Lung microvascular endothelial cell (primary cell): ENCODE results near the gene DHX35. TPM values are rescaled to one million over a fixed set of nuclear protein-coding genes. Genes with fewer than 3 reads are reported as not detected.

Source experiments
- DNase-seq, 2 donors: peaks; one replicate each; pipeline versions ENCODE4 v3.0.0 to v3.0.0-alpha.2; 2010; ENCODE audit warnings: low read depth in 2 of 2
- total RNA-seq: library from RNA; depleted of rRNA; stranded (reverse); fragments of >200 nt; gene quantifications from 2 replicates; pipeline ENCODE4 v1.2.1, GENCODE V29; 2014

DHX35 gene
- total RNA-seq, 1 donor from 2014 or later = 7.1 TPM

GRCh38 chr20:39025883-39026282 lies 63.7 kb downstream of the DHX35 start:
- no peak for DNase-seq

- no peak for DNase-seq
Observed at GRCh38 chr20:39029364-39029763, 67.2 kb downstream of the DHX35 start.

GRCh38 chr20:39032997-39033396 lies 70.9 kb downstream of the DHX35 start:
- no peak for DNase-seq

GRCh38 chr20:39036011-39036410 lies 73.9 kb downstream of the DHX35 start:
- DNase-seq = no peak

GRCh38 chr20:39036851-39037250 lies 74.7 kb downstream of the DHX35 start:
- DNase-seq = no peak

DNA sequence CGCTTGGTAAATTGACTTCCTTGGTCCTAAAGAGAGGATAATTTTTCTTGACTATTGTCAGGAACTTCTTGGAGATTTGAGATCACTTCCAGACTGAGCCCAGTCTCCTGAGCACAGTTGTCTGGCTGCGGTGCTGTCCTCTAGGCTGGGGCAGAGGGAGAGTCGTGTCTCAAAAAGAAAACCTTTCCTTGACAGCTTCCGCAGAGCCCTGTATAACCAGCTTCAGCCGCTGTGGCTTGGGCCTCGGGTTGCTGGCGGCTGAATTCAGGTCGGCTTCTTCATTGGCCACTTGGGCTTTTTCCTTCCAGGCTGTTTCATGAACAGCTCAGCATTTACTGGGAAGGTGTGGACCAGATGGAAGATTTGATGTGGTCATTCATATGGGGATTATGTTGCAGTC lies 75.9 kb downstream of the DHX35 start:
- DNase-seq = no peak

DNA sequence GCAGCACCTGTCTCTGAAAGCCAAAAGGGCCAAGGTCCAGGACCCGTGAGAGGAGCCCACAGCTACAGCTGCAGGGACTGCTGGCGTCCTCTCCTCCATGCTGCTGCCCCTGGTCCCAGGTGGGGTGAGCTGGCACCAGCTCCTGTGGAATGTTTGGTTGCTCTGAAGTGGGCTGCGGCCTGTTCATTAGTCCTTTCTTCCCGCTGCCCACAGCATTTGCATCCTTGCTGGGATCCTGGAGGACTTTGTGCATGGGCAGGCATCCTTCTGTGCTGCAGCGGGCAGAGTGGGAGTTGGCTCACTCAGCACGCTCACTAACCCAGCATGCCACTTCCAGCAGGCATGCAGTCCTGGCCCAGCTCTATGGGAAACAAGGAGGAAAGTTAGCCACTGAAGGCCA lies 76.4 kb downstream of the DHX35 start:
- no peak for DNase-seq

GRCh38 chr20:39039261-39039660 lies 77.1 kb downstream of the DHX35 start:
- no peak for DNase-seq

- no peak for DNase-seq
Observed at GRCh38 chr20:39040116-39040515, 78.0 kb downstream of the DHX35 start.

DNA sequence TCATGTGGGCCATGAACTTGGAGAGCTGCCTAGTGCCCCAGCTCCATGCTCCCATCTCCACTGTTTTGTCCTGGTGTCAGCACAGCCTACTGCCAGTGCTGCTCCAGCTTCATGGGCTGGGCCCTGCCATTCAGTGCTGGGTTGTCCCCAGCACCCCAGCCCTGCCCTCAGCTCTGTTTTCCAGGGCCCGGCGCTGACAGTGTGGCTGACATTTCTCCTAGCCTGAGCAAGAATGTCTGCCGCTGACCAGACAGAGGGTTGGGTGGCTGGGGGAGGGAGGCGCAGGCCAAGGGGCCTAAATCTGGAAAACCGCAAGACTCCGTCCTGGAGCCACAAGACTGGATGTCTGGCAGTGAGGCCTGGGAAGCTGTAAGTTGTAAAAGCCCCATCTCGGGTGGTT lies 78.9 kb downstream of the DHX35 start:
- no peak for DNase-seq

GRCh38 chr20:39042279-39043150 lies 80.4 kb downstream of the DHX35 start:
- DNase-seq = no peak

DNA sequence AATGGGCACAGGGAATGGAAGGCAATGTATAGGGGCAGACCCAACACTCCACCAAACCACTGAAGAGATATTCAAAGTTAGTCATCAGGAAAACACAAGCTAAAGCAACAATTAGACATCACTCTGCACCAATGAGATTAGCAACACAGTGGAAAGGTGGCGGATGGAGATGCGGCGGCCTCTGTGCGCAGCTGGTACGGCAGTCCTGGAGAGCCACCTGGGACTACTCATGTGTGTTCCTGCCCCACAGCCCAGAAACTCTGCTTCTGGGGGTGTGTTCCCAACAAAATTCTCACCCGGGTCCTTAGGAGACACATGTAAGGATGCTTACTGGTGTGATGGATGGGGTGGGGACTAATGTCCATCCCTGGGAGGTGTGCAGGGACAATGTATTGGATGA lies 82.4 kb downstream of the DHX35 start:
- no peak for DNase-seq

DNA sequence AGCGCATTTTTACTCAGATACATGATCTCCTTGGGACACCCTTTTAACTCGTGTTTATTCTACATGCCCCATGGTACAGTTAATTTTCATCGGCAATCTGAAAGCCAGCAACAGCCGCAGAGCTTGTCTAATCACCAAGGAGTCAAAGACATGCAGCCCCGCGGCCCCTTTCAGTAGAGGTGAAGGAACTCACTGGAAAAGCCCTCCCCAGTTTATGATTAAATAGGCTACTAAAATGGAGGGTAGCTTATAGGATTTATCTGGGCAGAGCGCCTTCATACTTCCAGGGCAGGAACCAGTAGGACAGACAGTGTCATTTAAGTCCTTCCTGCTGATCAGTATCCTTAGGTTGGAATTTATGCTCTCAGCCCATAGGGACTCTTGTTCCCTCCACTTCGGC lies 83.5 kb downstream of the DHX35 start:
- no peak for DNase-seq

DNA sequence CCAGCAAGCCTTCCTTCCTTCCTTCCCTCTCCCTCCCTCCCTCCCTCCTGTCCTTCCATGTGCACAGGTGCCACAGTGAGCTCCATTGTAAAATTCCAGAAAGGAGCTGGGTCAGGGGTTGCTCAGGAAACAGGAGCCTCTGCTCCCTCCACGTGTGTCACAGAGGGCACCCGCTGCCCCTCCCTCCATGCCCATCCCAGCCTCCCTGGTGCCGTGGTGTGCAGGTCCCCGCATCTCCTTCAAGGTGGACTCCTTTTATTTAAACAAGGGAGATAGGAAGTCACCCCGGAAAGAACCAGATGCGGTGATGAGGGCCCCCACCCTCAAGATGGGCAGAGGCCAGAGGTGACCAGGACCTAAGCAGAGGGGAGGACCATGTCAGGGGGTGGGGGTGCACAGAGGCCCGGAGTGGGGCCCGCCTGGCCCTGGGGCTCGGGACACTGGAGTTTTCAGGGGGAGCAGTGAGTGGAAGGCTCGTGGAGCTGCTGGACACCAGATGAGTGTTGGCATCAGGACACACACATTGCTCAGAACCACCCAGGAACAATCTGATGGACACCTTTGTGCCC lies 85.4 kb downstream of the DHX35 start:
- no peak for DNase-seq

DNA sequence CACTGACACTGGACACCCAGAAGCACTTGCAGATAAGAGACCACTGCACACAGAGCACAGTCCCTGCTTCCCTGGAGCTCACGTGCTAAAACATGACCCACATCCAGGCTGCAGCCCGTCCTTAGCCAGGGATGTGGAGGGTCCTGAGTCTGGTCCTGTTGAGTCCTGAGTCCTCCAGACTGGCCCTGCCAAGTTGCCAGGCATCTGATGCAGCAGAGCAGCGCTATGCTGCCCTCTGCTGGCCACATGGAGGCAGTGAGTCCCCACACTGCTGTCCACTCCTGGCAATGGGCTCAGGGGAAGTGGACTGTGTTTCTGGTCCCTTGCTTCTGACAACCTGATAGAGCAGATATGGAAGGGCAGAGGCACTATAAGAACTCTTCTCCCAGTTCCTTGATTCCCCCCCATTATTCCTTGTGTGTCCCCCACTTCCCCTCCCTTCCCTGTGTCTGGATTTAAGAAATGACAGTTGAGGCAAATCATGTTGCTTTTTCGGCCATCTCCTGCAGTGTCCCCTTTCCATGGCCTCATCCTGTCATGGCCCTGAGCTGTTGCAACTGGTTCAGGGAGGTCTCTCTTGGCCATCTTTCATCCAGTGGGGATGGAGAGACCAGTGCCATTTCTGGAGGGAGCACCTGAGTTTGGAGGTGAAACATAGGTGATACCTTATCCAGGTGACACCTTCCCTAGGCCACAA lies 86.0 kb downstream of the DHX35 start:
- DNase-seq = peak; percentile 83 to 88

GRCh38 chr20:39049148-39049547 lies 87.0 kb downstream of the DHX35 start:
- no peak for DNase-seq

DNA sequence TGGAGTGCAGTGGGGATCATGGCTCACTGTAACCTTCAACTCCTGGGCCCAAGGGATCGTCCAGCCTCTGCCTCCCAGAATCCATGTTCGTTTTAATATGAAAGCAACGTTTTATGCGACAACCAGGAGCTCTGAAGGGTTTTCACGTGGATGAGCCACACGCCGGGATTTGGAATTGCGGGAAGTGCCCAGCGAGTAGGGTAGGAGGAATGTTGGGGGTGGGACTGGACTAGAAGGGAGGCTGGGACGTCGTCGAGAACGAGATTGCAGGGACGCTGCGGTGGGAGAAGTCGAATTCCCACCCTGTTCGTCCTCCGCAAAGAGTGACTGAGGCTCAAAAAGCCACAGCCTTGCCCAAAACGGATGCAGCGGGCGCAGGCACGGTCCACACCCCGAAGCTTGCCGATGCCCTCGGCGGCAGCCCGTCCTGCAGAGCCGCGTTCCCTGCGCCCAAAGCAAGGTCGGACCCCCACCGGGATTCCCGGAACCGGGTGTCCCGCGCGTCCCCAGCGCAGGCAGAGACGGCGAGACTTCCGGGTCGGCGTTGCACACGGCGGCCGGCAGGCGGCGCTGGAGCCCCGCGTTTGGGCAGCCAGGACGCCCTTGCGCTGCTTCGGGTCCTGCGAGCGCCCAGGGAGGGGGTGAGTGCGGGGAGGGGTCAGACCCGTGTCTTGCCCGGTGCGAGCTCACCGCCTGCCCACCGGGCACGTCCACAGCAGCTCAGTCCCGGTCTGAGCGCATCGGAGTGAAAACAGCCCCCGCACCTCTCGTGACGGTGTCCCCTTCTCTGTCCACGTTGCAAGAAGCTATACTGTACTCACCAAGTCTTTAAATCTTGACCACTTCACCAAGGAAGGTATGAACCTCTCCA lies 87.8 kb downstream of the DHX35 start:
- DNase-seq = peak; percentile 67 to 79

DNA sequence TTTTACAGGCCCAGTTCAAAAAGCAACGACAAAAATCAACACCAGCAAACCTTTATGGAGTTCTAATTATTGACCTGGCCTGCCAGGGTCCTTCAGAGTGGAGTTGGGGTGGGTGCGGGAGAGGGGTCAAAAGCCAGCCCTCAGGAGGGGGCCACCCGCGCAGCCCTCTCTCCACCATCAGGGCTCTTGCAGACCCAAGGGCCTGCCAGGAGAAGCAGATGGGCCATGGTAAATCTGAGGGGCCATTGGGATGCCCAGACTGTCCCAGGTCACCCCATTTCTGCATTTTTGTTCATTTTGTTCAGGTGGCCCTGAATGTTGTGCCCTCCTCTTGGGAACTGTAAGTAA lies 88.4 kb downstream of the DHX35 start:
- no peak for DNase-seq

- no peak for DNase-seq
Observed at GRCh38 chr20:39052676-39053075, 90.5 kb downstream of the DHX35 start.

DNA sequence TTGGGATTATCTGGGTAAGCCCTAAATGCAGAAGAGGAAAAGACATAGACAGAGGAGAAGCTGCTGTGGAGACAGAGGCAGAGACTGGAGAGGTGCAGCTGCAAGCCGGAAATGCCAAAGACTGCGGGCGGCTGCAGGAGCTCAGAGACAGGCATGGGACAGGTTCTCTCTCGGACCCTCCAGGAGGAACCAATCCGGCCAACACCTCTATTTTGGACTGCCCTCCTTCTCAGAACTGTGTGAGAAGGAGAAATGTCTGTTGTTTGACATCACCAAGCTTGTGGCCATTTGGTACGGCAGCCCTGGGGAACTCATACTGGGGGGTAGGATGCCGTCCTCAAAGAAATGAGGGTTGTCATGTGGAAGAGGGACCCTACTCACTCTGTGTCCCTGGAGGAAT lies 95.0 kb downstream of the DHX35 start:
- no peak for DNase-seq

GRCh38 chr20:39057911-39058310 lies 95.8 kb downstream of the DHX35 start:
- DNase-seq = no peak

- no peak for DNase-seq
Observed at GRCh38 chr20:39059036-39059435, 96.9 kb downstream of the DHX35 start.
